Activated naive CD8-positive, alpha-beta T cell treated with anti-CD3 and anti-CD28 coated beads, Interleukin-2, amount 10 ng/mL, durations not matched to agents 7 days and 5 days (primary cell): ENCODE data around the gene XRCC3. TPM values are rescaled to one million over a fixed set of nuclear protein-coding genes. Genes with fewer than 3 reads are reported as not detected.

ENCODE experiments used
- ATAC-seq: fragments of 150-1000 bp; cut with Tn5 transposase; one replicate; pipeline ENCODE4 v1.10.0; 2021; ENCODE audit warnings: low read depth, moderate library complexity
- POLR2A ChIA-PET: fragments of 350-600 bp; sonication (Branson Sonifier 250); formaldehyde crosslinking; loops from one replicate; lab custom pipeline; 2021; ENCODE audit warnings: antibody characterized with exemption; lab: Charles Lee
- DNase-seq: peaks from one replicate; pipeline ENCODE4 v3.0.0; 2021
- H3K27ac Mint-ChIP-seq: one replicate; pipeline ENCODE4 v1.8.0; 2022; ENCODE audit warnings: mild to moderate bottlenecking, mixed read lengths
- H3K27me3 Mint-ChIP-seq: one replicate; pipeline ENCODE4 v1.8.0; 2022; ENCODE audit warnings: mild to moderate bottlenecking, moderate library complexity, mixed read lengths
- H3K36me3 Mint-ChIP-seq: one replicate; pipeline ENCODE4 v1.8.0; 2021; ENCODE audit warnings: mild to moderate bottlenecking, mixed read lengths
- H3K4me1 Mint-ChIP-seq: one replicate; pipeline ENCODE4 v1.8.0; 2021; ENCODE audit warnings: mixed read lengths
- H3K4me3 Mint-ChIP-seq: one replicate; pipeline ENCODE4 v1.8.0; 2022; ENCODE audit warnings: mild to moderate bottlenecking, moderate library complexity, mixed read lengths
- H3K9me3 Mint-ChIP-seq: one replicate; pipeline ENCODE4 v1.8.0; 2021; ENCODE audit warnings: mixed read lengths
- total RNA-seq, 2 experiments: library from RNA; stranded (reverse); gene quantifications; one replicate each; pipeline ENCODE4 v1.2.3, GENCODE V29; 2021

Gene XRCC3
- total RNA-seq, 2 experiments from 2014 or later: 35.5 to 41.3 TPM

GRCh38 chr14:103744621-103745395 lies 29.6 kb upstream of the XRCC3 start:
- peaks cover 15% of the 10 kb centered on the region for H3K4me1 Mint-ChIP-seq
- no peak for ATAC-seq
- peaks cover 4% of the 10 kb centered on the region for H3K36me3 Mint-ChIP-seq
- no peak for DNase-seq
- no peak overlapping the region for H3K4me3 Mint-ChIP-seq
- H3K27me3 Mint-ChIP-seq: no peaks in the 10 kb centered on the region
- POLR2A ChIA-PET: no interaction called here
- no peaks in the 10 kb centered on the region for H3K9me3 Mint-ChIP-seq
- H3K27ac Mint-ChIP-seq: no peak overlapping the region

GRCh38 chr14:103743691-103744090 lies 28.4 kb upstream of the XRCC3 start:
- H3K4me3 Mint-ChIP-seq: no peak overlapping the region
- no peaks in the 10 kb centered on the region for H3K27me3 Mint-ChIP-seq
- peaks cover 9% of the 10 kb centered on the region for H3K4me1 Mint-ChIP-seq
- POLR2A ChIA-PET: no interaction called here
- no peaks in the 10 kb centered on the region for H3K9me3 Mint-ChIP-seq
- no peak for DNase-seq
- no peak overlapping the region for H3K27ac Mint-ChIP-seq
- no peak for ATAC-seq
- no peaks in the 10 kb centered on the region for H3K36me3 Mint-ChIP-seq

- DNase-seq: no peak
- H3K27me3 Mint-ChIP-seq: no peaks in the 10 kb centered on the region
- H3K27ac Mint-ChIP-seq: no peak overlapping the region
- POLR2A ChIA-PET: no interaction called here
- H3K4me1 Mint-ChIP-seq: no peaks in the 10 kb centered on the region
- no peaks in the 10 kb centered on the region for H3K9me3 Mint-ChIP-seq
- no peak for ATAC-seq
- no peaks in the 10 kb centered on the region for H3K36me3 Mint-ChIP-seq
- no peak overlapping the region for H3K4me3 Mint-ChIP-seq
Observed at GRCh38 chr14:103742499-103743255, 27.4 kb upstream of the XRCC3 start.

- DNase-seq: no peak
- POLR2A ChIA-PET: no interaction called here
- H3K4me1 Mint-ChIP-seq: no peaks in the 10 kb centered on the region
- H3K36me3 Mint-ChIP-seq: no peaks in the 10 kb centered on the region
- ATAC-seq: no peak
- no peaks in the 10 kb centered on the region for H3K27me3 Mint-ChIP-seq
- no peak overlapping the region for H3K4me3 Mint-ChIP-seq
- H3K27ac Mint-ChIP-seq: no peak overlapping the region
- no peaks in the 10 kb centered on the region for H3K9me3 Mint-ChIP-seq
Observed at GRCh38 chr14:103741876-103742275, 26.6 kb upstream of the XRCC3 start.

GRCh38 chr14:103740991-103741689 lies 25.9 kb upstream of the XRCC3 start:
- H3K4me3 Mint-ChIP-seq: no peak overlapping the region
- DNase-seq (peak; percentile 12), ATAC-seq (no peak)
- H3K27ac Mint-ChIP-seq: no peak overlapping the region
- no peaks in the 10 kb centered on the region for H3K4me1 Mint-ChIP-seq
- H3K9me3 Mint-ChIP-seq: no peaks in the 10 kb centered on the region
- H3K27me3 Mint-ChIP-seq: no peaks in the 10 kb centered on the region
- POLR2A ChIA-PET: interaction anchor here (1.9 kb wide), 1 partner anchor 26 kb away, joined by 5 read pairs; the partner anchor contains the start of genes XRCC3 and ZFYVE21
- H3K36me3 Mint-ChIP-seq: no peaks in the 10 kb centered on the region

GRCh38 chr14:103739793-103740501 lies 24.7 kb upstream of the XRCC3 start:
- POLR2A ChIA-PET: interaction anchor here (1.9 kb wide), 1 partner anchor 24 kb away, joined by 5 read pairs; the partner anchor contains the start of genes XRCC3 and ZFYVE21
- no peak for ATAC-seq
- Mint-ChIP-seq H3K27me3 (no peaks in the 10 kb centered on the region), H3K4me1 (no peaks in the 10 kb centered on the region), H3K4me3 (no peak overlapping the region), H3K9me3 (no peaks in the 10 kb centered on the region), H3K27ac (no peak overlapping the region), H3K36me3 (no peaks in the 10 kb centered on the region)
- no peak for DNase-seq

GRCh38 chr14:103739466-103739792 lies 24.2 kb upstream of the XRCC3 start:
- no peaks in the 10 kb centered on the region for H3K27me3 Mint-ChIP-seq
- no peak overlapping the region for H3K27ac Mint-ChIP-seq
- H3K9me3 Mint-ChIP-seq: no peaks in the 10 kb centered on the region
- no peaks in the 10 kb centered on the region for H3K4me1 Mint-ChIP-seq
- no peaks in the 10 kb centered on the region for H3K36me3 Mint-ChIP-seq
- DNase-seq: no peak
- POLR2A ChIA-PET: interaction anchor here (1.9 kb wide), 1 partner anchor 24 kb away, joined by 5 read pairs; the partner anchor contains the start of genes XRCC3 and ZFYVE21
- no peak overlapping the region for H3K4me3 Mint-ChIP-seq
- ATAC-seq: no peak

GRCh38 chr14:103738701-103739451 lies 23.6 kb upstream of the XRCC3 start:
- DNase-seq (no peak), ATAC-seq (no peak)
- POLR2A ChIA-PET: no interaction called here
- no peaks in the 10 kb centered on the region for H3K27me3 Mint-ChIP-seq
- no peaks in the 10 kb centered on the region for H3K36me3 Mint-ChIP-seq
- no peak overlapping the region for H3K4me3 Mint-ChIP-seq
- H3K4me1 Mint-ChIP-seq: no peaks in the 10 kb centered on the region
- no peaks in the 10 kb centered on the region for H3K9me3 Mint-ChIP-seq
- H3K27ac Mint-ChIP-seq: no peak overlapping the region

GRCh38 chr14:103738166-103738565 lies 22.9 kb upstream of the XRCC3 start:
- Mint-ChIP-seq H3K4me3 (no peak overlapping the region), H3K36me3 (no peaks in the 10 kb centered on the region), H3K27me3 (no peaks in the 10 kb centered on the region), H3K9me3 (no peaks in the 10 kb centered on the region), H3K27ac (no peak overlapping the region), H3K4me1 (no peaks in the 10 kb centered on the region)
- ATAC-seq (no peak), DNase-seq (no peak)
- POLR2A ChIA-PET: no interaction called here

- ATAC-seq (no peak), DNase-seq (no peak)
- H3K36me3 Mint-ChIP-seq: no peaks in the 10 kb centered on the region
- POLR2A ChIA-PET: no interaction called here
- H3K9me3 Mint-ChIP-seq: no peaks in the 10 kb centered on the region
- H3K27ac Mint-ChIP-seq: no peak overlapping the region
- no peaks in the 10 kb centered on the region for H3K4me1 Mint-ChIP-seq
- no peaks in the 10 kb centered on the region for H3K27me3 Mint-ChIP-seq
- no peak overlapping the region for H3K4me3 Mint-ChIP-seq
Observed at GRCh38 chr14:103737432-103738045, 22.3 kb upstream of the XRCC3 start.

- POLR2A ChIA-PET: no interaction called here
- H3K36me3 Mint-ChIP-seq: no peaks in the 10 kb centered on the region
- no peaks in the 10 kb centered on the region for H3K9me3 Mint-ChIP-seq
- no peak overlapping the region for H3K27ac Mint-ChIP-seq
- H3K4me1 Mint-ChIP-seq: no peaks in the 10 kb centered on the region
- DNase-seq: no peak
- no peaks in the 10 kb centered on the region for H3K27me3 Mint-ChIP-seq
- H3K4me3 Mint-ChIP-seq: no peak overlapping the region
- ATAC-seq: no peak
Observed at GRCh38 chr14:103736546-103737431, 21.5 kb upstream of the XRCC3 start.
